H1 (cell line): ENCODE measurements around the gene SNCAIP. TPM values are rescaled to one million over a fixed set of nuclear protein-coding genes. Genes with fewer than 3 reads are reported as not detected.

Experiments
- CTCF ChIA-PET: fragments of 300-600 bp; sonication (Branson Sonifier 250); formaldehyde crosslinking; loops from one replicate; lab custom pipeline; 2021; ENCODE audit not compliant: partially characterized antibody; lab: Charles Lee
- POLR2A ChIA-PET: fragments of 300-600 bp; sonication (Branson Sonifier 250); formaldehyde crosslinking; loops from one replicate; lab custom pipeline; 2021; ENCODE audit warnings: inconsistent platforms; ENCODE audit not compliant: partially characterized antibody; lab: Charles Lee
- DNase-seq, 2 experiments: peaks; one replicate each; pipeline versions ENCODE4 v3.0.0 to v3.0.0-alpha.2; 2010 to 2022; ENCODE audit warnings: low spot score in 2 of 2, low read depth in 1 of 2, mixed read lengths in 1 of 2
- FAIRE-seq: peaks from 2 replicates; lab custom pipeline; 2011; peaks lifted over from hg19 to GRCh38; lab: Jason Lieb, UNC
- H2AFZ ChIP-seq: 2 replicates; pipeline ENCODE4 v1.8.1; 2012; ENCODE audit warnings: low read length, inconsistent platforms
- H2AK5ac ChIP-seq: 2 replicates; pipeline ENCODE4 v1.6.1; 2013; ENCODE audit warnings: low read depth, low read length
- H2BK120ac ChIP-seq: replicated peaks from 2 replicates; pipeline ENCODE3; 2013; ENCODE audit warnings: low read depth, low read length, inconsistent platforms
- H2BK12ac ChIP-seq: 2 replicates; pipeline ENCODE4 v1.6.1; 2013; ENCODE audit warnings: low read depth, low read length
- H2BK15ac ChIP-seq: 2 replicates; pipeline ENCODE4 v1.6.1; 2013; ENCODE audit warnings: low read length
- H2BK20ac ChIP-seq: 2 replicates; pipeline ENCODE4 v1.6.1; 2013; ENCODE audit warnings: low read length
- H2BK5ac ChIP-seq: 2 replicates; pipeline ENCODE4 v1.6.1; 2013; ENCODE audit warnings: low read depth, low read length
- H3K14ac ChIP-seq: 2 replicates; pipeline ENCODE4 v1.6.1; 2013; ENCODE audit warnings: inconsistent platforms; ENCODE audit not compliant: insufficient read length
- H3K18ac ChIP-seq: 2 replicates; pipeline ENCODE4 v1.6.1; 2013; ENCODE audit warnings: low read length; ENCODE audit errors: extremely low read depth
- H3K23ac ChIP-seq: 2 replicates; pipeline ENCODE4 v1.6.1; 2013; ENCODE audit warnings: inconsistent platforms; ENCODE audit not compliant: insufficient read length
- H3K23me2 ChIP-seq: 2 replicates; pipeline ENCODE4 v1.6.1; 2013; ENCODE audit warnings: low read depth, low read length
- H3K27ac ChIP-seq: 2 replicates; pipeline ENCODE4 v1.6.1; 2011; ENCODE audit warnings: low read depth, low read length, inconsistent platforms
- H3K27me3 ChIP-seq, 4 experiments: replicated peaks in 1 of 4; 1 replicate in 1 of 4; 2 replicates in 3 of 4; pipeline versions ENCODE4 v1.6.1 to v1.8.1; 2011 to 2013; ENCODE audit warnings: low read length in 3 of 4, mild to moderate bottlenecking in 3 of 4, inconsistent platforms in 2 of 4, mixed read lengths in 2 of 4, moderate library complexity in 1 of 4; ENCODE audit not compliant: control insufficient read depth in 3 of 4, insufficient read depth in 3 of 4; ENCODE audit errors: extremely low read depth in 1 of 4
- H3K36me3 ChIP-seq, 4 experiments: 2 replicates each; pipeline versions ENCODE4 v1.6.1 to v1.8.1; 2011 to 2013; ENCODE audit warnings: mild to moderate bottlenecking in 4 of 4, low read length in 3 of 4, moderate library complexity in 2 of 4, control low read depth in 1 of 4, inconsistent platforms in 1 of 4; ENCODE audit not compliant: insufficient read depth in 4 of 4, control insufficient read depth in 2 of 4
- H3K4ac ChIP-seq: replicated peaks from 2 replicates; pipeline ENCODE3; 2013; ENCODE audit warnings: low read length, low read depth, mixed read lengths, inconsistent platforms; ENCODE audit not compliant: insufficient read length
- H3K4me1 ChIP-seq, 4 experiments: replicated peaks in 1 of 4; 1 replicate in 1 of 4; 2 replicates in 3 of 4; pipeline versions ENCODE4 v1.6.1 to v1.8.1; 2011 to 2013; ENCODE audit warnings: low read length in 3 of 4, inconsistent platforms in 2 of 4, mixed read lengths in 1 of 4; ENCODE audit not compliant: insufficient read depth in 4 of 4, control insufficient read depth in 3 of 4
- H3K4me2 ChIP-seq, 2 experiments: 2 replicates each; pipeline versions ENCODE4 v1.6.1 to v1.8.1; 2011 to 2013; ENCODE audit warnings: low read depth in 2 of 2, low read length in 2 of 2, control low read depth in 1 of 2, inconsistent platforms in 1 of 2, mild to moderate bottlenecking in 1 of 2; ENCODE audit not compliant: insufficient read depth in 1 of 2
- H3K4me3 ChIP-seq, 4 experiments: fragments of 200-600, 300-600 bp in 1 of 4; sonication (generic), shearing (Covaris generic), sonication (Bioruptor Twin) in 1 of 4; 2 replicates each; pipeline versions ENCODE4 v1.5.1 to v1.8.1; 2011 to 2016; ENCODE audit warnings: low read length in 4 of 4, low read depth in 3 of 4, control low read depth in 2 of 4, inconsistent platforms in 2 of 4, mild to moderate bottlenecking in 2 of 4, mixed read lengths in 1 of 4, moderate library complexity in 1 of 4; ENCODE audit not compliant: insufficient read depth in 2 of 4; ENCODE audit errors: extremely low read depth in 1 of 4
- H3K56ac ChIP-seq: replicated peaks from 2 replicates; pipeline ENCODE3; 2013; ENCODE audit warnings: low read depth, mild to moderate bottlenecking, mixed read lengths, low read length, inconsistent platforms; ENCODE audit not compliant: insufficient read length
- H3K79me1 ChIP-seq: 2 replicates; pipeline ENCODE4 v1.6.1; 2013; ENCODE audit warnings: low read depth, low read length, control low read depth
- H3K79me2 ChIP-seq, 2 experiments: 2 replicates each; pipeline versions ENCODE4 v1.6.1 to v1.8.1; 2012 to 2013; ENCODE audit warnings: low read length in 2 of 2, mild to moderate bottlenecking in 2 of 2, inconsistent platforms in 1 of 2; ENCODE audit not compliant: insufficient read depth in 2 of 2, control insufficient read depth in 1 of 2
- H3K9ac ChIP-seq, 4 experiments: replicated peaks in 1 of 4; 1 replicate in 1 of 4; 2 replicates in 3 of 4; pipeline versions ENCODE4 v1.6.1 to v1.8.1; 2011 to 2013; ENCODE audit warnings: low read depth in 3 of 4, low read length in 3 of 4, control low read depth in 2 of 4, mild to moderate bottlenecking in 2 of 4, moderate library complexity in 2 of 4, inconsistent platforms in 1 of 4; ENCODE audit errors: extremely low read depth in 1 of 4
- H3K9me3 ChIP-seq, 2 experiments: 2 replicates each; pipeline versions ENCODE4 v1.6.1 to v1.8.1; 2012 to 2013; ENCODE audit warnings: mild to moderate bottlenecking in 2 of 2, moderate library complexity in 2 of 2, control low read depth in 1 of 2, inconsistent platforms in 1 of 2, low read depth in 1 of 2, low read length in 1 of 2, mixed read lengths in 1 of 2; ENCODE audit not compliant: insufficient read depth in 2 of 2
- H4K20me1 ChIP-seq, 2 experiments: replicated peaks in 1 of 2; 2 replicates each; pipeline versions ENCODE3 to v1.8.1; 2011 to 2013; ENCODE audit warnings: inconsistent platforms in 2 of 2, low read length in 2 of 2, mild to moderate bottlenecking in 1 of 2; ENCODE audit not compliant: insufficient read depth in 2 of 2, control insufficient read depth in 1 of 2
- H4K5ac ChIP-seq: 2 replicates; pipeline ENCODE4 v1.6.1; 2013; ENCODE audit warnings: low read length, low read depth, mixed read lengths, inconsistent platforms; ENCODE audit not compliant: insufficient read length
- H4K8ac ChIP-seq: 2 replicates; pipeline ENCODE4 v1.8.0; 2013; ENCODE audit warnings: mild to moderate bottlenecking, moderate library complexity, low read length, inconsistent platforms; ENCODE audit not compliant: insufficient read depth; ENCODE audit errors: extremely low read depth
- H4K91ac ChIP-seq: replicated peaks from 2 replicates; pipeline ENCODE3; 2013; ENCODE audit warnings: low read length, mixed read lengths, inconsistent platforms; ENCODE audit not compliant: insufficient read length
- CREB1 ChIP-seq: IDR thresholded peaks from 2 replicates; pipeline ENCODE4 v1.6.1; 2012; ENCODE audit warnings: inconsistent platforms
- KDM5A ChIP-seq: fragments of 200-600 bp; IDR thresholded peaks from 2 replicates; pipeline ENCODE4 v1.7.1; 2012; ENCODE audit warnings: mild to moderate bottlenecking, low read length, inconsistent platforms, mixed read lengths
- RNF2 ChIP-seq: fragments of 200-900, 300-1000 bp; sonication (generic); IDR thresholded peaks from 2 replicates; pipeline ENCODE4 v1.7.1; 2016; ENCODE audit warnings: borderline replicate concordance, low read depth, mild to moderate bottlenecking, antibody characterized with exemption, low read length; ENCODE audit not compliant: poor library complexity, severe bottlenecking; ENCODE audit errors: missing control alignments
- YY1 ChIP-seq: IDR thresholded peaks from 2 replicates; pipeline ENCODE4 v1.6.1; 2011; ENCODE audit warnings: low read depth, mild to moderate bottlenecking, low read length
- WGBS, 2 experiments: shearing (Covaris generic) in 1 of 2; methylation state at CpG; one replicate each; pipeline versions ENCODE4 v1.1.6 to v1.1.7; 2013 to 2015; ENCODE audit warnings: low lambda C conversion rate in 2 of 2, mixed read lengths in 2 of 2, inconsistent platforms in 1 of 2, low coverage in 1 of 2, missing lambda C conversion rate in 1 of 2; ENCODE audit not compliant: insufficient replicate concordance in 2 of 2, insufficient coverage in 1 of 2, insufficient read length in 1 of 2; ENCODE audit errors: extremely low coverage in 1 of 2, missing lambda C conversion rate in 1 of 2; 5-methylcytosine and 5-hydroxymethylcytosine counted together
- polyA plus RNA-seq, 7 experiments: library from polyadenylated mRNA; depleted of rRNA in 3 of 7; stranded (reverse) in 5 of 7; unstranded in 2 of 7; fragments of >200 nt in 5 of 7; fragments of 200-250 nt in 2 of 7; gene quantifications; 1 replicate in 5 of 7; 2 replicates in 1 of 7; 4 replicates in 1 of 7; pipeline versions ENCODE4 v1.2.1 to v1.2.3, GENCODE V29; 2011 to 2013; ENCODE audit warnings: missing spikeins in 2 of 7, mixed read lengths in 2 of 7
- total RNA-seq: library from RNA; stranded (reverse); fragmentation: NEBNext Ultra II Directional; extraction: Animal tissue kit (Norgen Biotek cat#: 25700); gene quantifications from 2 replicates; pipeline ENCODE4 v1.2.1, GENCODE V29; 2021

Gene SNCAIP
- total and polyA plus RNA-seq, 2 of the 8 experiments (the other 6 are each of a cell fraction or from before 2014, with no cell fraction given) = 3.9 to 9.0 TPM

DNA sequence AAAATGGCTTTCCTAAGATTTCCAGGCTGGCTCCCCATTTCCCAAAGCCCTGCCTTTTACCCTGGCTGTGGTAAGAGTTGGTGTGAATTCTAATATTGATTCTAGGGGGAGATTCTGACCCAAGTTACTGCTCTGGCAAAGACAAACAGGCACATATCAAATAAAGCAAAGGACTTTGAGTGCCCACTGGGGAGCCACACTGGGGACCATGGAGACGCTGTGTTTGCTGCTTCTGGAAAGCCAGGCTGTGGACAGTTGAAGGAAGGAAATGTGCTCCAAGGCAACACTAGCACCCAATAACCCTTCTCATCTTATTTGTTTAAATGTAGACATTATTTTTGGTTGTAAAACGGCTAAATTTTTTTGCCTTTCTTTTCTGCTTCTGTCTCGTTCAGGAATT lies 78.7 kb downstream of the SNCAIP start:
- no peak overlapping the region for H3K4ac ChIP-seq
- H2AK5ac ChIP-seq = no peak overlapping the region
- H3K27me3 ChIP-seq = no peaks in the 10 kb centered on the region
- WGBS, 2 experiments = 96% methylated on average over 3 of the region's 3 CpGs; no CpG with 5 or more reads in 1 of the 2 experiments
- no peak for DNase-seq
- no peak overlapping the region for H2BK120ac ChIP-seq
- H2BK12ac ChIP-seq = no peak overlapping the region
- H2BK15ac ChIP-seq = no peak overlapping the region
- no peaks in the 10 kb centered on the region for H3K23me2 ChIP-seq
- no peak overlapping the region for H3K4me3 ChIP-seq
- H3K9ac ChIP-seq = no peak overlapping the region
- peaks cover 0 to 5% (median 1%) of the 10 kb centered on the region in 4 experiments; a peak in 2 of 7 replicates for H3K4me1 ChIP-seq
- no peaks in the 10 kb centered on the region for H3K79me1 ChIP-seq
- H2BK20ac ChIP-seq = no peak overlapping the region
- H3K18ac ChIP-seq = no peak overlapping the region
- no peak overlapping the region for H3K56ac ChIP-seq
- no peaks in the 10 kb centered on the region for H3K36me3 ChIP-seq
- no peak overlapping the region for H3K23ac ChIP-seq
- H3K4me2 ChIP-seq = no peak overlapping the region
- no peaks in the 10 kb centered on the region for H3K79me2 ChIP-seq
- H3K9me3 ChIP-seq = no peaks in the 10 kb centered on the region
- no peak overlapping the region for H4K91ac ChIP-seq
- no peak for FAIRE-seq
- no peak overlapping the region for H3K27ac ChIP-seq
- CTCF ChIA-PET = no interaction called here
- H4K8ac ChIP-seq = no peak overlapping the region
- no peak overlapping the region for H2AFZ ChIP-seq
- no peaks in the 10 kb centered on the region for H4K20me1 ChIP-seq
- POLR2A ChIA-PET = no interaction called here
- H4K5ac ChIP-seq = no peak overlapping the region
- H2BK5ac ChIP-seq = no peak overlapping the region
- no peak overlapping the region for H3K14ac ChIP-seq
- TF ChIP-seq CREB1 (no peak), YY1 (no peak), KDM5A (no peak), RNF2 (no peak)
